IMR-90 (cell line): ENCODE results near the gene PPP3CA. TPM values are rescaled to one million over a fixed set of nuclear protein-coding genes. Genes with fewer than 3 reads are reported as not detected.

Source experiments
- ATAC-seq: fragments of 200-7000 bp; cut with Tn5 transposase; 2 replicates; pipeline ENCODE4 v1.9.1; 2020; ENCODE audit warnings: low read depth, mild to moderate bottlenecking, moderate library complexity
- BruUV-seq: library from RNA; stranded (reverse); fragments of 400-500 nt; replicated peaks from 2 replicates; lab custom pipeline; 2021; lab: Mats Ljungman, UMichigan
- CTCF ChIA-PET: fragments of 300-600 bp; formaldehyde crosslinking; extraction: SDS; loops from one replicate; lab custom pipeline; 2021; ENCODE audit warnings: antibody characterized with exemption; lab: Yijun Ruan, JAX
- POLR2A ChIA-PET: fragments of 300-600 bp; sonication (Branson Sonifier 250); formaldehyde crosslinking; loops from one replicate; lab custom pipeline; 2022; ENCODE audit warnings: antibody characterized with exemption; ENCODE audit not compliant: unreplicated experiment; lab: Charles Lee
- DNase-seq: peaks from one replicate; pipeline ENCODE4 v3.0.0; 2013
- H2AFZ ChIP-seq: replicated peaks from 2 replicates; pipeline ENCODE3; 2013; ENCODE audit warnings: low read length, mild to moderate bottlenecking; ENCODE audit not compliant: poor library complexity
- H2AK5ac ChIP-seq: 2 replicates; pipeline ENCODE4 v1.6.1; 2013; ENCODE audit warnings: low read depth, low read length, inconsistent platforms
- H2AK9ac ChIP-seq: replicated peaks from 2 replicates; pipeline ENCODE3; 2013; ENCODE audit warnings: mild to moderate bottlenecking, low read depth, low read length, moderate library complexity; ENCODE audit not compliant: poor library complexity
- H2BK120ac ChIP-seq: 2 replicates; pipeline ENCODE4 v1.6.1; 2013; ENCODE audit warnings: low read depth, low read length, inconsistent platforms
- H2BK15ac ChIP-seq: 3 replicates; pipeline ENCODE4 v1.6.1; 2013; ENCODE audit warnings: low read depth, low read length, inconsistent platforms
- H2BK20ac ChIP-seq: 2 replicates; pipeline ENCODE4 v1.6.1; 2013; ENCODE audit warnings: low read depth, mild to moderate bottlenecking, inconsistent platforms, low read length, moderate library complexity
- H2BK5ac ChIP-seq: 2 replicates; pipeline ENCODE4 v1.6.1; 2013; ENCODE audit warnings: mild to moderate bottlenecking, low read depth, low read length, inconsistent platforms; ENCODE audit not compliant: poor library complexity, severe bottlenecking
- H3K14ac ChIP-seq: replicated peaks from 2 replicates; pipeline ENCODE4 v1.6.1; 2013; ENCODE audit warnings: low read depth, low read length, inconsistent platforms
- H3K18ac ChIP-seq: 2 replicates; pipeline ENCODE4 v1.6.1; 2013; ENCODE audit warnings: low read depth, low read length, control low read depth
- H3K23ac ChIP-seq: 2 replicates; pipeline ENCODE4 v1.6.1; 2013; ENCODE audit warnings: low read depth, low read length, inconsistent platforms
- H3K27ac ChIP-seq: 2 replicates; pipeline ENCODE4 v1.5.1; 2013; ENCODE audit warnings: mild to moderate bottlenecking, control low read depth, low read length; ENCODE audit not compliant: insufficient read depth
- H3K27me3 ChIP-seq: 2 replicates; pipeline ENCODE4 v1.6.1; 2013; ENCODE audit warnings: low read length; ENCODE audit not compliant: control insufficient read depth, insufficient read depth
- H3K36me3 ChIP-seq: 2 replicates; pipeline ENCODE4 v1.6.1; 2013; ENCODE audit warnings: low read length, mixed read lengths; ENCODE audit not compliant: control insufficient read depth, insufficient read depth
- H3K4ac ChIP-seq: 2 replicates; pipeline ENCODE4 v1.6.1; 2013; ENCODE audit warnings: low read depth, low read length, inconsistent platforms
- H3K4me1 ChIP-seq: 2 replicates; pipeline ENCODE4 v1.6.1; 2013; ENCODE audit warnings: low read length, mixed read lengths; ENCODE audit not compliant: control insufficient read depth, insufficient read depth
- H3K4me2 ChIP-seq: 2 replicates; pipeline ENCODE4 v1.6.1; 2013; ENCODE audit warnings: low read depth, mild to moderate bottlenecking, control low read depth, low read length, moderate library complexity
- H3K4me3 ChIP-seq: 2 replicates; pipeline ENCODE4 v1.5.1; 2013; ENCODE audit warnings: low read depth, mild to moderate bottlenecking, control low read depth, low read length, moderate library complexity; ENCODE audit not compliant: insufficient read depth
- H3K56ac ChIP-seq: 2 replicates; pipeline ENCODE4 v1.6.1; 2013; ENCODE audit warnings: low read length, inconsistent platforms; ENCODE audit not compliant: insufficient read depth; ENCODE audit errors: extremely low read depth
- H3K79me1 ChIP-seq, 2 experiments: 2 replicates each; pipeline ENCODE4 v1.6.1; 2013; ENCODE audit warnings: low read length in 2 of 2, inconsistent platforms in 1 of 2, low read depth in 1 of 2
- H3K9ac ChIP-seq: 2 replicates; pipeline ENCODE4 v1.6.1; 2013; ENCODE audit warnings: low read depth, low read length, control low read depth
- H3K9me1 ChIP-seq: 2 replicates; pipeline ENCODE4 v1.6.1; 2013; ENCODE audit warnings: low read length, inconsistent platforms; ENCODE audit not compliant: insufficient read depth
- H3K9me3 ChIP-seq: 2 replicates; pipeline ENCODE4 v1.6.1; 2013; ENCODE audit warnings: low read length; ENCODE audit not compliant: control insufficient read depth, insufficient read depth
- H4K20me1 ChIP-seq: 2 replicates; pipeline ENCODE4 v1.6.1; 2013; ENCODE audit warnings: low read length, inconsistent platforms; ENCODE audit not compliant: insufficient read depth
- H4K5ac ChIP-seq: 2 replicates; pipeline ENCODE4 v1.6.1; 2013; ENCODE audit warnings: mild to moderate bottlenecking, low read depth, low read length, control low read depth
- H4K8ac ChIP-seq, 2 experiments: 2 replicates each; pipeline ENCODE4 v1.6.1; 2013; ENCODE audit warnings: low read depth in 2 of 2, low read length in 2 of 2, control low read depth in 1 of 2, inconsistent platforms in 1 of 2
- H4K91ac ChIP-seq: 2 replicates; pipeline ENCODE4 v1.6.1; 2013; ENCODE audit warnings: low read depth, low read length, inconsistent platforms; ENCODE audit not compliant: insufficient read depth
- BHLHE40 ChIP-seq: fragments of 150-350 bp; IDR thresholded peaks from 2 replicates; pipeline ENCODE4 v1.6.1; 2016; ENCODE audit warnings: mild to moderate bottlenecking, low read depth, low read length
- CEBPB ChIP-seq: IDR thresholded peaks from 2 replicates; pipeline ENCODE4 v1.6.1; 2012; ENCODE audit warnings: low read depth, low read length, improper control_type of control experiment
- CHD1 ChIP-seq: IDR thresholded peaks from 2 replicates; pipeline ENCODE4 v1.6.1; 2012; ENCODE audit warnings: low read depth, low read length, improper control_type of control experiment
- ELK1 ChIP-seq: fragments of 150-350 bp; IDR thresholded peaks from 2 replicates; pipeline ENCODE4 v1.6.1; 2016; ENCODE audit warnings: low read depth, mild to moderate bottlenecking, low read length, moderate library complexity, borderline replicate concordance
- FOS ChIP-seq: fragments of 150-350 bp; IDR thresholded peaks from 2 replicates; pipeline ENCODE4 v1.6.1; 2016; ENCODE audit warnings: low read depth, low read length
- MAFK ChIP-seq: IDR thresholded peaks from 2 replicates; pipeline ENCODE4 v1.6.1; 2012; ENCODE audit warnings: low read depth, low read length, improper control_type of control experiment
- MAZ ChIP-seq: IDR thresholded peaks from 2 replicates; pipeline ENCODE4 v1.6.1; 2012; ENCODE audit warnings: low read depth, mild to moderate bottlenecking, low read length, improper control_type of control experiment, moderate library complexity, borderline replicate concordance
- MXI1 ChIP-seq: IDR thresholded peaks from 2 replicates; pipeline ENCODE4 v1.6.1; 2012; ENCODE audit warnings: low read depth, mild to moderate bottlenecking, low read length, moderate library complexity, borderline replicate concordance
- POLR2A ChIP-seq: IDR thresholded peaks from 2 replicates; pipeline ENCODE4 v1.6.1; 2012; ENCODE audit warnings: mild to moderate bottlenecking, low read depth, low read length
- RAD21 ChIP-seq: IDR thresholded peaks from 2 replicates; pipeline ENCODE4 v1.6.1; 2012; ENCODE audit warnings: low read length, improper control_type of control experiment
- RCOR1 ChIP-seq: IDR thresholded peaks from 2 replicates; pipeline ENCODE4 v1.6.1; 2012; ENCODE audit warnings: mild to moderate bottlenecking, low read length, improper control_type of control experiment; ENCODE audit not compliant: insufficient replicate concordance
- RFX5 ChIP-seq: IDR thresholded peaks from 2 replicates; pipeline ENCODE4 v1.8.0; 2012; ENCODE audit warnings: low read depth, mild to moderate bottlenecking, low read length, moderate library complexity
- SMC3 ChIP-seq: fragments of 150-350 bp; IDR thresholded peaks from 2 replicates; pipeline ENCODE4 v1.6.1; 2016; ENCODE audit warnings: low read depth, mild to moderate bottlenecking, antibody characterized with exemption, low read length, moderate library complexity
- WGBS, 2 experiments: methylation state at CpG; one replicate each; pipeline versions ENCODE4 v1.1.5 to v1.1.7; 2013; ENCODE audit warnings: missing lambda C conversion rate in 2 of 2; ENCODE audit not compliant: insufficient read length in 1 of 2; ENCODE audit errors: extremely low coverage in 2 of 2; 5-methylcytosine and 5-hydroxymethylcytosine counted together
- dilution Hi-C: fragments of 300-500 bp; cut with HindIII; formaldehyde crosslinking; loops from one replicate; pipeline ENCODE4 v1.14.3; 2018; ENCODE audit warnings: low sequenced_read_pairs; ENCODE audit not compliant: unreplicated experiment
- in situ Hi-C: fragments of 300-500 bp; cut with MboI; formaldehyde crosslinking; loops from 3 replicates; pipeline ENCODE4 v1.14.3; 2019; ENCODE audit warnings: low sequenced_read_pairs, inconsistent platforms, mixed read lengths
- intact Hi-C: fragments of 100-400 bp; cut with micrococcal nuclease; formaldehyde crosslinking; loops from 2 replicates; pipeline ENCODE4 v1.10.0; 2022
- polyA plus RNA-seq, 3 experiments: library from polyadenylated mRNA; depleted of rRNA; stranded (reverse); fragments of >200 nt; gene quantifications; 2 replicates each; pipeline ENCODE4 v1.2.3, GENCODE V29; 2012; ENCODE audit warnings: low replicate concordance in 1 of 3
- total RNA-seq: library from RNA; depleted of rRNA; stranded (reverse); fragments of >200 nt; gene quantifications from 2 replicates; pipeline ENCODE4 v1.2.3, GENCODE V29; 2012
- TF ChIP-seq, protein P1 (sequence below): conservative IDR thresholded peaks from 2 replicates; pipeline ENCODE4 v1.5.1; 2012; ENCODE audit warnings: mild to moderate bottlenecking, low read depth, low read length, improper control_type of control experiment

Gene PPP3CA
- total and polyA plus RNA-seq, 2 of the 4 experiments (the other 2 are of a cell fraction), result 14.5 to 48.6 TPM

- dilution Hi-C loops (no loop called here), in situ Hi-C loops (no loop called here), intact Hi-C loops (no loop called here)
- Histone ChIP-seq H4K20me1 (peaks cover 3% of the 10 kb centered on the region; the same call in 1 of the 2 replicates), H3K27ac (no peak overlapping the region), H3K4me3 (no peak overlapping the region), H2BK20ac (no peak overlapping the region), H3K56ac (no peak overlapping the region), H4K91ac (no peak overlapping the region), H2AK9ac (no peak overlapping the region), H3K9me1 (no peaks in the 10 kb centered on the region), H4K5ac (no peak overlapping the region), H3K4ac (no peak overlapping the region), H3K14ac (no peak overlapping the region), H3K36me3 (no peaks in the 10 kb centered on the region), H3K18ac (no peak overlapping the region), H3K27me3 (no peaks in the 10 kb centered on the region), H3K79me1 (peaks cover 11 to 25% of the 10 kb centered on the region in 2 experiments; a peak in 3 of 4 replicates), H3K9ac (no peak overlapping the region), H3K4me2 (no peak overlapping the region), H2AFZ (no peak overlapping the region), H3K4me1 (peaks cover 3% of the 10 kb centered on the region), H3K23ac (no peak overlapping the region; the same call in 1 of the 2 replicates), H2BK120ac (no peak overlapping the region), H2BK5ac (no peak overlapping the region), H4K8ac (no peak overlapping the region), H2BK15ac (no peak overlapping the region), H2AK5ac (no peak overlapping the region), H3K9me3 (no peaks in the 10 kb centered on the region)
- CTCF ChIA-PET, result interaction anchor here (0.9 kb wide), 1 partner anchor 725 kb away, joined by 3 read pairs; no protein-coding TSS in a partner anchor
- POLR2A ChIA-PET, result no interaction called here
- no peak for TF ChIP-seq RCOR1
- no peak for TF ChIP-seq MXI1
- TF ChIP-seq RAD21, result no peak
- TF ChIP-seq RFX5, result no peak
- no peak for TF ChIP-seq MAZ
- no peak for TF ChIP-seq ELK1
- no peak for TF ChIP-seq MAFK
- TF ChIP-seq CEBPB, result no peak
- TF ChIP-seq POLR2A, result no peak
- TF ChIP-seq CHD1, result no peak
- TF ChIP-seq FOS, result no peak
- TF ChIP-seq, protein P1, sequence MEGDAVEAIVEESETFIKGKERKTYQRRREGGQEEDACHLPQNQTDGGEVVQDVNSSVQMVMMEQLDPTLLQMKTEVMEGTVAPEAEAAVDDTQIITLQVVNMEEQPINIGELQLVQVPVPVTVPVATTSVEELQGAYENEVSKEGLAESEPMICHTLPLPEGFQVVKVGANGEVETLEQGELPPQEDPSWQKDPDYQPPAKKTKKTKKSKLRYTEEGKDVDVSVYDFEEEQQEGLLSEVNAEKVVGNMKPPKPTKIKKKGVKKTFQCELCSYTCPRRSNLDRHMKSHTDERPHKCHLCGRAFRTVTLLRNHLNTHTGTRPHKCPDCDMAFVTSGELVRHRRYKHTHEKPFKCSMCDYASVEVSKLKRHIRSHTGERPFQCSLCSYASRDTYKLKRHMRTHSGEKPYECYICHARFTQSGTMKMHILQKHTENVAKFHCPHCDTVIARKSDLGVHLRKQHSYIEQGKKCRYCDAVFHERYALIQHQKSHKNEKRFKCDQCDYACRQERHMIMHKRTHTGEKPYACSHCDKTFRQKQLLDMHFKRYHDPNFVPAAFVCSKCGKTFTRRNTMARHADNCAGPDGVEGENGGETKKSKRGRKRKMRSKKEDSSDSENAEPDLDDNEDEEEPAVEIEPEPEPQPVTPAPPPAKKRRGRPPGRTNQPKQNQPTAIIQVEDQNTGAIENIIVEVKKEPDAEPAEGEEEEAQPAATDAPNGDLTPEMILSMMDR, result no peak
- TF ChIP-seq BHLHE40, result no peak
- TF ChIP-seq SMC3, result no peak
- no CpG with 5 or more reads among the region's 1 CpG for WGBS, 2 experiments
- no TSS peak for BruUV-seq
- DNase-seq, result no peak
- no peak for ATAC-seq
Measured at GRCh38 chr4:101253121-101253520, 94.2 kb downstream of the PPP3CA start.
